ENCODE results near the gene FREM2.
A peak's percentile ranks its signal among the peaks of the same experiment; 100 is the strongest.

Gene FREM2

DNA sequence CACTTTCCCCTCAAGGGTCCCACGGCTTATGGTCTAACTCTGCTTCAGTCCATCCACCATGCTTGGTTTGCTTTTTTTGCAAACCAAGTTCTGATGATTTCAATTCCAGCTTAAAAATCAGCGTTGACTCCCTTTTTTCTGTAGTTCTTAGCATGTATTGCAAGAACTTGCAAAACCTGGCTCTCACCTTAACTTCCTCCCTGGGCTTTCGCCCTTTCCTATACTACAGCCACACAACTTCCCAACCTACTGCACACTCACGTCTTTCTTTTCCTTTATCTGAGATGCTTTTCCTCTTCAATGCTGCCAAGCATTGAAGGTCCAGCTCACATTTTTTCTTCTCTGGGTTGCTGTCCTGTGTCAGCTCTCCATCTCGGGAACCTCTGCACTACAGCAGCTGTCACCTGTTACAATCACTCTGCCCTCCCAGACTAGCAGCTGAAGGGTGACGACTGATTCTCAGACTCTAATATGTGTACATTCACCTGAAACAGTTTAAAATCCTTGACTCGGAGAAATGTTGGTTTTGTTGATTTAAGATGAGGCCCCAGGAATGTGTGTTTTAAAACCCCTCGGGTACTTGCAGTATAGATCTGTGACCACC is 143.7 kb downstream of the FREM2 start:
- H4K12ac ChIP-seq (ENCODE audit: low read depth, low read length): no peak overlapping the region
- no peak overlapping the region for H3K18ac ChIP-seq (ENCODE audit: low read length)
- WGBS (ENCODE audit: extremely low coverage, insufficient coverage, insufficient read length): no CpG with 5 or more reads among the region's 8 CpGs
- H3K4me3 ChIP-seq (ENCODE audit: low read depth, low read length): no peak overlapping the region
- H3K79me2 ChIP-seq (ENCODE audit: control insufficient read depth, insufficient read depth, low read length, poor library complexity): no peaks in the 10 kb centered on the region
- no peak overlapping the region for H2AK5ac ChIP-seq (ENCODE audit: low read length)
- H3K79me1 ChIP-seq (ENCODE audit: low read length): no peaks in the 10 kb centered on the region
- DNase-seq: no peak
- H3K4me2 ChIP-seq (ENCODE audit: low read length): no peak overlapping the region
- H4K91ac ChIP-seq (ENCODE audit: low read depth, low read length): no peak overlapping the region
- no peak overlapping the region for H2BK12ac ChIP-seq (ENCODE audit: low read length)
- H3K9me3 ChIP-seq (ENCODE audit: insufficient read depth, low read depth, low read length): no peaks in the 10 kb centered on the region
- H3K27ac ChIP-seq (ENCODE audit: low read depth, low read length): no peak overlapping the region
- H3K4me1 ChIP-seq (ENCODE audit: control insufficient read depth in 1 of 2, insufficient read depth in 2 of 2, low read length in 2 of 2): peaks cover 0 to 4% of the 10 kb centered on the region in 2 experiments
- no peak overlapping the region for H4K8ac ChIP-seq (ENCODE audit: low read depth, low read length)
- H2BK5ac ChIP-seq (ENCODE audit: low read depth, low read length, poor library complexity): no peak overlapping the region
- no peaks in the 10 kb centered on the region for H3K27me3 ChIP-seq (ENCODE audit: insufficient read depth, low read length)
- H3K14ac ChIP-seq (ENCODE audit: low read length): no peak overlapping the region
- H3K23ac ChIP-seq (ENCODE audit: low read length): no peak overlapping the region
- peaks cover 2 to 4% of the 10 kb centered on the region in 2 experiments for H3K36me3 ChIP-seq (ENCODE audit: control insufficient read depth in 1 of 2, insufficient read depth in 2 of 2, low read length in 2 of 2)
- H2BK120ac ChIP-seq (ENCODE audit: insufficient read depth, low read length, poor library complexity): no peak overlapping the region
- H3K9ac ChIP-seq (ENCODE audit: low read length): no peak overlapping the region
- H3K4ac ChIP-seq (ENCODE audit: low read depth, low read length): no peak overlapping the region
- no peak overlapping the region for H2AFZ ChIP-seq (ENCODE audit: insufficient read depth, low read length, poor library complexity)

DNA sequence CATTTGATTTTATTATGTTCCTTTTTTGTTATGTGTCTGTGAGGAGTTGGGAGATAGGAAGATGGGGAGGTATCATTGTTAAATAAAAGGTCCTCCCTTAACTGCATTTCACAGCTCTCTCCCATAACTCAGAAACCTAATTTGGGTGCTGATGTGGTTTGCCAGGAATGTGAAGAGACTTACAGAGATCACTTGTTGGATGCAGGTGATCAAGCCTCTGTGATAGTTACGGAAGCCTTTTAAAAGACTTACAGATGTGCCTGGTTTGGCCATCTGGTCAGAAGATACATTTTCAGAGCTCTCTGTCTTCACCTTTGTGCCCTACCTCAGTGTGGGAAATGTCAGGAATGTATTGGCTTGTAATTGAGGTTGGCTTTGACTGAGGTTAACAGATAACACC is 157.7 kb downstream of the FREM2 start:
- Histone ChIP-seq H2AFZ (ENCODE audit: insufficient read depth, low read length, poor library complexity) (no peak overlapping the region), H3K79me1 (ENCODE audit: low read length) (no peaks in the 10 kb centered on the region), H3K4me1 (ENCODE audit: control insufficient read depth in 1 of 2, insufficient read depth in 2 of 2, low read length in 2 of 2) (no peaks in the 10 kb centered on the region), H3K79me2 (ENCODE audit: control insufficient read depth, insufficient read depth, low read length, poor library complexity) (no peaks in the 10 kb centered on the region), H2BK5ac (ENCODE audit: low read depth, low read length, poor library complexity) (no peak overlapping the region), H3K27me3 (ENCODE audit: insufficient read depth, low read length) (no peaks in the 10 kb centered on the region), H3K9me3 (ENCODE audit: insufficient read depth, low read depth, low read length) (no peaks in the 10 kb centered on the region), H3K36me3 (ENCODE audit: control insufficient read depth in 1 of 2, insufficient read depth in 2 of 2, low read length in 2 of 2) (peaks cover 7 to 12% of the 10 kb centered on the region in 2 experiments), H4K91ac (ENCODE audit: low read depth, low read length) (no peak overlapping the region), H4K12ac (ENCODE audit: low read depth, low read length) (no peak overlapping the region), H3K27ac (ENCODE audit: low read depth, low read length) (no peak overlapping the region), H3K14ac (ENCODE audit: low read length) (no peak overlapping the region), H3K18ac (ENCODE audit: low read length) (no peak overlapping the region), H2AK5ac (ENCODE audit: low read length) (no peak overlapping the region), H2BK12ac (ENCODE audit: low read length) (no peak overlapping the region), H2BK120ac (ENCODE audit: insufficient read depth, low read length, poor library complexity) (no peak overlapping the region), H3K4me2 (ENCODE audit: low read length) (no peak overlapping the region), H3K9ac (ENCODE audit: low read length) (no peak overlapping the region), H3K4me3 (ENCODE audit: low read depth, low read length) (no peak overlapping the region), H4K8ac (ENCODE audit: low read depth, low read length) (no peak overlapping the region), H3K4ac (ENCODE audit: low read depth, low read length) (no peak overlapping the region), H3K23ac (ENCODE audit: low read length) (no peak overlapping the region)
- no peak for DNase-seq
- WGBS (ENCODE audit: extremely low coverage, insufficient coverage, insufficient read length): no CpG with 5 or more reads among the region's 1 CpG

DNA sequence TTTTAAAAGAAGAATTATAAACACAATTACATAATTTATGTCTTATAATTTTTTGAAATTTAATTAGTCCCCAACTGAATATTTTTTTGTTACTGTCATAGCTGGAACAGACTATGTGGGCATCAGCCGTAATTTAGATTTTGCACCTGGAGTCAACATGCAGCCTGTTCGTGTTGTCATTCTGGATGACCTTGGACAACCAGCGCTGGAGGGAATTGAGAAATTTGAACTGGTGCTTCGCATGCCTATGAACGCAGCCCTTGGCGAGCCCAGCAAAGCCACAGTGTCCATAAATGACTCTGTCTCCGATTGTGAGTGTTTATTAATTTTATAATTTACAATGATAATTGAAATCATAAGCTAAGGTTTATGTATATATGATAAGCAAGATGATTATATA is 161.5 kb downstream of the FREM2 start:
- H2BK12ac ChIP-seq (ENCODE audit: low read length): no peak overlapping the region
- no peak overlapping the region for H3K4me2 ChIP-seq (ENCODE audit: low read length)
- no CpG with 5 or more reads among the region's 7 CpGs for WGBS (ENCODE audit: extremely low coverage, insufficient coverage, insufficient read length)
- H2BK120ac ChIP-seq (ENCODE audit: insufficient read depth, low read length, poor library complexity): no peak overlapping the region
- H3K4ac ChIP-seq (ENCODE audit: low read depth, low read length): no peak overlapping the region
- no peak overlapping the region for H3K14ac ChIP-seq (ENCODE audit: low read length)
- no peak overlapping the region for H2AK5ac ChIP-seq (ENCODE audit: low read length)
- H4K12ac ChIP-seq (ENCODE audit: low read depth, low read length): no peak overlapping the region
- no peak overlapping the region for H3K4me3 ChIP-seq (ENCODE audit: low read depth, low read length)
- H2BK5ac ChIP-seq (ENCODE audit: low read depth, low read length, poor library complexity): no peak overlapping the region
- H3K79me1 ChIP-seq (ENCODE audit: low read length): no peaks in the 10 kb centered on the region
- H4K8ac ChIP-seq (ENCODE audit: low read depth, low read length): no peak overlapping the region
- no peak overlapping the region for H3K9ac ChIP-seq (ENCODE audit: low read length)
- H3K23ac ChIP-seq (ENCODE audit: low read length): no peak overlapping the region
- H3K4me1 ChIP-seq (ENCODE audit: control insufficient read depth in 1 of 2, insufficient read depth in 2 of 2, low read length in 2 of 2): no peaks in the 10 kb centered on the region
- peaks cover 15 to 26% of the 10 kb centered on the region in 2 experiments for H3K36me3 ChIP-seq (ENCODE audit: control insufficient read depth in 1 of 2, insufficient read depth in 2 of 2, low read length in 2 of 2)
- no peak overlapping the region for H2AFZ ChIP-seq (ENCODE audit: insufficient read depth, low read length, poor library complexity)
- no peaks in the 10 kb centered on the region for H3K9me3 ChIP-seq (ENCODE audit: insufficient read depth, low read depth, low read length)
- no peak for DNase-seq
- no peaks in the 10 kb centered on the region for H3K79me2 ChIP-seq (ENCODE audit: control insufficient read depth, insufficient read depth, low read length, poor library complexity)
- no peaks in the 10 kb centered on the region for H3K27me3 ChIP-seq (ENCODE audit: insufficient read depth, low read length)
- H4K91ac ChIP-seq (ENCODE audit: low read depth, low read length): no peak overlapping the region
- no peak overlapping the region for H3K18ac ChIP-seq (ENCODE audit: low read length)
- no peak overlapping the region for H3K27ac ChIP-seq (ENCODE audit: low read depth, low read length)

DNA sequence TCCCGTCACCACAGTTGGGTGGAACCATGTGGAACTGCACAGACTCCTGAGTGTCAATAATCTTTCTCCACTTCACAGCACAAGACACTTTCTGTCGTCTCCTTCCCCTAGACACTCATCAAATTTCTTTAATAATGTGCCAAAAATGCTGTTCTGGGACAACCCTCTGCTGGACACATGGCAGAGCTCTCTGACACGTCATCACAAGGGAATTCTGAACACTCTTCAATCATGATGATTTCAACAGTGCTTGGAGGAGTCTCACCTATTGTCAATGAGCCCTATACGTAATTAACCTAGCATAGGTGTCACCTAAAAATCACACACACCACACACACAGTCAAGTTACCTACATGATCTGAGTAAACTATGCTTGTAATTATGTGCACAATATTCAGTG is 162.4 kb downstream of the FREM2 start:
- Histone ChIP-seq H2AK5ac (ENCODE audit: low read length) (no peak overlapping the region), H4K12ac (ENCODE audit: low read depth, low read length) (no peak overlapping the region), H2AFZ (ENCODE audit: insufficient read depth, low read length, poor library complexity) (no peak overlapping the region), H3K23ac (ENCODE audit: low read length) (no peak overlapping the region), H3K4me2 (ENCODE audit: low read length) (no peak overlapping the region), H4K91ac (ENCODE audit: low read depth, low read length) (no peak overlapping the region), H3K4ac (ENCODE audit: low read depth, low read length) (no peak overlapping the region), H3K9ac (ENCODE audit: low read length) (no peak overlapping the region), H3K18ac (ENCODE audit: low read length) (no peak overlapping the region), H2BK120ac (ENCODE audit: insufficient read depth, low read length, poor library complexity) (no peak overlapping the region), H3K79me1 (ENCODE audit: low read length) (no peaks in the 10 kb centered on the region), H3K4me3 (ENCODE audit: low read depth, low read length) (no peak overlapping the region), H2BK5ac (ENCODE audit: low read depth, low read length, poor library complexity) (no peak overlapping the region), H2BK12ac (ENCODE audit: low read length) (no peak overlapping the region), H3K4me1 (ENCODE audit: control insufficient read depth in 1 of 2, insufficient read depth in 2 of 2, low read length in 2 of 2) (no peaks in the 10 kb centered on the region), H4K8ac (ENCODE audit: low read depth, low read length) (no peak overlapping the region), H3K27ac (ENCODE audit: low read depth, low read length) (no peak overlapping the region), H3K36me3 (ENCODE audit: control insufficient read depth in 1 of 2, insufficient read depth in 2 of 2, low read length in 2 of 2) (peaks cover 15 to 26% of the 10 kb centered on the region in 2 experiments), H3K79me2 (ENCODE audit: control insufficient read depth, insufficient read depth, low read length, poor library complexity) (no peaks in the 10 kb centered on the region), H3K27me3 (ENCODE audit: insufficient read depth, low read length) (no peaks in the 10 kb centered on the region), H3K14ac (ENCODE audit: low read length) (no peak overlapping the region), H3K9me3 (ENCODE audit: insufficient read depth, low read depth, low read length) (no peaks in the 10 kb centered on the region)
- WGBS (ENCODE audit: extremely low coverage, insufficient coverage, insufficient read length): no CpG with 5 or more reads among the region's 4 CpGs
- DNase-seq: peak; percentile 28 to 84

All from trophoblast cell (in vitro differentiated cells and primary cell).